ENCODE results near the gene MMS19.

- TF ChIP-seq POLR2AphosphoS5 (IDR thresholded peaks at IDR 0.05; ENCODE audit: low read depth, low read length) (no peak), CTCF (IDR thresholded peaks at IDR 0.05) (no peak)
Measured at GRCh38 chr10:97475936-97476594, 22.2 kb downstream of the MMS19 start.

Measured in Panc1 (cell line).